ENCODE measurements around the gene GNG14.

The GNG14 gene

GRCh38 chr19:12727745-12728433, 40.1 kb downstream of the GNG14 start:
- no peak for DNase-seq

- no peak for DNase-seq
Observed at GRCh38 chr19:12730064-12730463, 42.3 kb downstream of the GNG14 start.

- no peak for DNase-seq
Observed at GRCh38 chr19:12731337-12731736, 43.5 kb downstream of the GNG14 start.

GRCh38 chr19:12733369-12734214, 45.8 kb downstream of the GNG14 start:
- peak; percentile 69 for DNase-seq

- DNase-seq: peak; percentile 86
Observed at GRCh38 chr19:12736995-12737834, 49.4 kb downstream of the GNG14 start, which contains the start of gene GET3. Gene GET3, plus strand, starts transcription at chr19:12737497. Its CDS starts 9 bp downstream, at chr19:12737506.

GRCh38 chr19:12737835-12738351, 50.1 kb downstream of the GNG14 start:
- no peak for DNase-seq
